VCaP (cell line): ENCODE results near the gene CASTOR1.

Experiments
- H3K27ac ChIP-seq: fragments of 450-650 bp; 2 replicates; pipeline ENCODE4 v1.5.1; 2017
- TF ChIP-seq, protein P1 (sequence below): fragments of 450-650 bp; conservative IDR thresholded peaks from 2 replicates; pipeline ENCODE4 v1.5.1; 2017; ENCODE audit warnings: mild to moderate bottlenecking, moderate library complexity

CASTOR1 gene

GRCh38 chr22:30325065-30325720 is 35.9 kb upstream of the CASTOR1 start:
- peak overlapping the region; percentile 81; the same call in 1 of the 2 replicates for H3K27ac ChIP-seq
- TF ChIP-seq, protein P1, sequence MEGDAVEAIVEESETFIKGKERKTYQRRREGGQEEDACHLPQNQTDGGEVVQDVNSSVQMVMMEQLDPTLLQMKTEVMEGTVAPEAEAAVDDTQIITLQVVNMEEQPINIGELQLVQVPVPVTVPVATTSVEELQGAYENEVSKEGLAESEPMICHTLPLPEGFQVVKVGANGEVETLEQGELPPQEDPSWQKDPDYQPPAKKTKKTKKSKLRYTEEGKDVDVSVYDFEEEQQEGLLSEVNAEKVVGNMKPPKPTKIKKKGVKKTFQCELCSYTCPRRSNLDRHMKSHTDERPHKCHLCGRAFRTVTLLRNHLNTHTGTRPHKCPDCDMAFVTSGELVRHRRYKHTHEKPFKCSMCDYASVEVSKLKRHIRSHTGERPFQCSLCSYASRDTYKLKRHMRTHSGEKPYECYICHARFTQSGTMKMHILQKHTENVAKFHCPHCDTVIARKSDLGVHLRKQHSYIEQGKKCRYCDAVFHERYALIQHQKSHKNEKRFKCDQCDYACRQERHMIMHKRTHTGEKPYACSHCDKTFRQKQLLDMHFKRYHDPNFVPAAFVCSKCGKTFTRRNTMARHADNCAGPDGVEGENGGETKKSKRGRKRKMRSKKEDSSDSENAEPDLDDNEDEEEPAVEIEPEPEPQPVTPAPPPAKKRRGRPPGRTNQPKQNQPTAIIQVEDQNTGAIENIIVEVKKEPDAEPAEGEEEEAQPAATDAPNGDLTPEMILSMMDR: no peak

- TF ChIP-seq, protein P1: no peak
- no peak overlapping the region for H3K27ac ChIP-seq
These were observed 34.9 kb upstream of the CASTOR1 start for GRCh38 chr22:30324014-30324730.

- H3K27ac ChIP-seq: no peak overlapping the region
- TF ChIP-seq, protein P1: no peak
These were observed 33.9 kb upstream of the CASTOR1 start for GRCh38 chr22:30323246-30323645.

- TF ChIP-seq, protein P1: no peak
These were observed 32.2 kb upstream of the CASTOR1 start for GRCh38 chr22:30321461-30321860.

DNA sequence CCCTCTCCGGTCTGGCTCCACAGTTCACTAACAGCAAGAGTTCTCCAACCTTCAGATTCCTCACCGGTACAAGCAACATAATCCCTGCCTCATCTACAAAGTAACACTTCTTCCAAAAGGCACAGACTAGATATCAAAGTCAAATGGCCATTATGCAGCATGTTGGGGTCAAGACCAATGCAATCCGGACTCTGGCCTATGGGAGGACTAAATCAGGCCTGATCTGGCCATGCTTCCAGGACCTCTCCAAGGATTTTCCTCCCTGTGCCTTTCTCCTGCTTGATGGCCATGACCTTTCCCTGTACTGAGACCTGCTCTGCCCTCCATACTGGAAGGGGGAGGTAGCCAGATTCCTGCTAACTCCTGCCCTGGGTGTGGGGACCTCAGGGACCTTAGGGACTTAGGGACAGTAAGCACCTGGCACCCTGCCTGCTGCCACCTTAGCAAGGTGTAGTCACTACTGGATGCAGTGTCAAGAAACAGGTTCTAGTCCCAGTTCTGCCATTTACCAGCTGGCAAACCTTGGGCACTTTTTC is 30.8 kb upstream of the CASTOR1 start:
- TF ChIP-seq, protein P1: no peak
- H3K27ac ChIP-seq: no peak overlapping the region

More at GRCh38 chr22:30321461-30321860, 32.2 kb upstream of the CASTOR1 start:
- no peak overlapping the region for H3K27ac ChIP-seq

DNA sequence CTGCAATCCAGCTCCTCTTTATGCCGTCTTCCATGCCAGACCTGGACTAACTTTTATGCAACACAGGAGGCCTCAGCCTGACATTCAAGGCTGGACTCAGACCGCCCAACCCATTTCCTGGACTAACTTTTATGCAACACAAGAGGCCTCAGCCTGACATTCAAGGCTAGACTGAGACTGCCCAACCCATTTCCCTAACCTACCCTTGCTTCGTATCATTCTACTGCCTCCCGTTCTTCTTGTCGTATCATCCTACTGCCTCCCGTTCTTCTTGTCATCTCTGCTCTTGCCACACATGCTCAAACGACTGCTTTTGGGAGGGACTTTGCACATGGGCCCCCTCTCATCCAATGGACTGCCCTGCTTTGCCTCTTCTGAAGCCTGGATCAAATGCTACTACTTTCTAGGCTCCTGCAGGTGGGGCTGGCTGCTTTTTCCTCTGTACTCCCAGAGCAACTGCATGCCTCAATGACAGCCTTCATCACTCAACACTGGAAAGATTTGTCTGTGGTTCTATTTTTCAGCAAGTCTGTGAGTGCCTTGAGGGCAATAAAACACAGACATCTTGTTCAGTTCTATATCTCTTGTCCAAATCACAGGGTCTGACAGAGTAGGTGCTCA is 29.6 kb upstream of the CASTOR1 start:
- H3K27ac ChIP-seq: no peak overlapping the region
- TF ChIP-seq, protein P1: no peak

DNA sequence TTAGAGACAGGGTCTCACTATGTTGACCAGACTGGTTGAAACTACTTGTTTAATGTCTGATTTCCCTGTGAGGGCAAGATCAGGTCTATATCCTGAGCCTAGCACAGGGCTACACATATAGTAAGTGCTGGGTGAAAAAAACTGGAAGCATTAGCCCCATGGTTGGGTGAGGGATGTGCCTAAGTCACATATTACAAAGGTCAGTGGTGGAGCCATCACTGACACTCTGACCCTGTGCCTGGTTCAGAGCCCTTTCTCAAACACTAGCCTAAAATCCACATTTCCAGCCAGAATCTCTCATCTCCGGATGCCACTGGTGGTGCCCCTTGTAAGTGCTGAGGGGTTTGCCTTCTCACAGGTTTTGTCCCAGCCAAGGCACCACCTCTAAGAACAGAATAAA is 28.5 kb upstream of the CASTOR1 start:
- TF ChIP-seq, protein P1: no peak
- H3K27ac ChIP-seq: no peak overlapping the region
